Lung (tissue), 12 donors: Measurements from ENCODE around the gene OTUD6A. TPM values are rescaled to one million over a fixed set of nuclear protein-coding genes. Genes with fewer than 3 reads are reported as not detected.

Experiments used
- ATAC-seq: fragments of 200-7000 bp; cut with Tn5 transposase; one replicate; pipeline ENCODE4 v1.9.1; 2020; ENCODE audit warnings: moderate number of reproducible peaks; ENCODE audit not compliant: insufficient read depth, low FRiP score
- DNase-seq, 3 donors: peaks; one replicate each; pipeline ENCODE4 v3.0.0-alpha.2; 2013 to 2017
- H3K27ac ChIP-seq, 2 donors: one replicate each; pipeline ENCODE4 v1.5.1; 2013; ENCODE audit warnings: mild to moderate bottlenecking in 2 of 2, moderate library complexity in 2 of 2, control low read depth in 1 of 2, inconsistent platforms in 1 of 2, low read depth in 1 of 2, low read length in 1 of 2
- H3K27me3 ChIP-seq, 3 donors: one replicate each; pipeline ENCODE4 v1.5.1; 2013; ENCODE audit warnings: low read length in 2 of 3; ENCODE audit not compliant: control insufficient read depth in 3 of 3, insufficient read depth in 3 of 3
- H3K36me3 ChIP-seq, 4 donors: one replicate each; pipeline ENCODE4 v1.5.1; 2013; ENCODE audit warnings: low read length in 4 of 4, mild to moderate bottlenecking in 1 of 4, moderate library complexity in 1 of 4; ENCODE audit not compliant: control insufficient read depth in 4 of 4, insufficient read depth in 4 of 4
- H3K4me1 ChIP-seq, 5 donors: one replicate each; pipeline ENCODE4 v1.5.1; 2013; ENCODE audit warnings: low read length in 5 of 5, mild to moderate bottlenecking in 2 of 5, moderate library complexity in 1 of 5; ENCODE audit not compliant: control insufficient read depth in 5 of 5, insufficient read depth in 5 of 5
- H3K4me3 ChIP-seq: one replicate; pipeline ENCODE4 v1.5.1; 2013; ENCODE audit warnings: mild to moderate bottlenecking, control low read depth, moderate library complexity
- H3K9ac ChIP-seq, 2 donors: one replicate each; pipeline ENCODE4 v1.5.1; 2013; ENCODE audit warnings: low read length in 2 of 2, control low read depth in 1 of 2; ENCODE audit not compliant: insufficient read depth in 1 of 2
- H3K9me3 ChIP-seq, 4 donors: one replicate each; pipeline ENCODE4 v1.5.1; 2013; ENCODE audit warnings: low read length in 3 of 4, mild to moderate bottlenecking in 1 of 4, moderate library complexity in 1 of 4; ENCODE audit not compliant: control insufficient read depth in 4 of 4, insufficient read depth in 3 of 4
- WGBS, 2 donors: extraction: QIAGEN DNeasy Blood & Tissue Kit; methylation state at CpG; one replicate each; pipeline ENCODE4 v1.1.7; 2013; 5-methylcytosine and 5-hydroxymethylcytosine counted together
- polyA plus RNA-seq, 2 donors: library from polyadenylated mRNA; stranded (reverse); fragments of 200-250 nt; gene quantifications; one replicate each; pipeline ENCODE4 v1.2.1, GENCODE V29; 2013
- total RNA-seq, 2 donors: library from RNA; depleted of rRNA in 1 of 2; stranded (reverse); fragments of >200 nt in 1 of 2; gene quantifications; one replicate each; pipeline ENCODE4 v1.2.1, GENCODE V29; 2014 to 2021
- TF ChIP-seq, protein P1 (sequence below): IDR thresholded peaks from 2 replicates; pipeline ENCODE4 v1.5.1; 2012; ENCODE audit warnings: mild to moderate bottlenecking; ENCODE audit errors: control extremely low read depth, extremely low read depth
- donor health status: control.
- donor health status: control.
- donor health status: Bipolar disorder and iron deficiency.
- donor health status: healthy.
- donor health status: DM: yes; HTN: yes; CAD: no.

OTUD6A gene
- total and polyA plus RNA-seq, 4 donors, result not detected

DNA sequence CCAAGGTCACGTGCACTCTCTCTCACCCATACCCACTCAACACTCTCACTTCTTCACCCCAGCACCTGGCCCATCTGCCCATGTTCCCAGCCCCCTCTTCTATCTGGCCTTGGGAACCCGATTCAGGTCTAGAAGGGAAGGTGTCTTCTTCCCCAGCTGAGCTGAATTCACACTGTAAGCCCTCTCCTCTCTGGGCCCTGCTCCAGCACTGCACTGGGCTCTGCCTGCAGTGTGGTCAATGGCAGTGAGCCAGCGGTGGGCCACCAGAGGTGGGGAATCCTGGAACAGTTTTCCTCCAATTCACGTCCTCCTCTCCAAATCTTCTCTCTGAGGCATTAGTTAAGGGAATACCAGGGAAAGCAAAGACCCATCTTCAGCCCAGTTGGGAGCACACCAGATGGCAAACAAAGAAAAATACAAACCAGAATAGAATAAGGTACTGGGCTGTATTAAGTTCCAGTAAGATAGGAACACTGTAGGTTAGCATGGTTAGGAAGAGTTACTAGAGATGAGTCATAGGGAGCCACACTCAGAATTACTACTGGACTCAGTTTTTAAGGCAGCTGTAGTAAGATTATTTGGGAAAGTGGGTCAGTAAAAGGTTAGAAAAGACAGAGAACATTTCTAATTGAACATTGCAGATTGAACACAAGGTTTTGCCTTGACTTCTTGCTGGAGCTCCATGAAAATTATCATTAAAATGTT lies 17.6 kb upstream of the OTUD6A start:
- H3K9me3 ChIP-seq, result peaks cover 0 to 5% (median 0%) of the 10 kb centered on the region in 4 donors
- DNase-seq (no peak), ATAC-seq (no peak)
- no peak overlapping the region for H3K27ac ChIP-seq
- H3K4me3 ChIP-seq, result no peak overlapping the region
- no peaks in the 10 kb centered on the region for H3K36me3 ChIP-seq
- TF ChIP-seq, protein P1, sequence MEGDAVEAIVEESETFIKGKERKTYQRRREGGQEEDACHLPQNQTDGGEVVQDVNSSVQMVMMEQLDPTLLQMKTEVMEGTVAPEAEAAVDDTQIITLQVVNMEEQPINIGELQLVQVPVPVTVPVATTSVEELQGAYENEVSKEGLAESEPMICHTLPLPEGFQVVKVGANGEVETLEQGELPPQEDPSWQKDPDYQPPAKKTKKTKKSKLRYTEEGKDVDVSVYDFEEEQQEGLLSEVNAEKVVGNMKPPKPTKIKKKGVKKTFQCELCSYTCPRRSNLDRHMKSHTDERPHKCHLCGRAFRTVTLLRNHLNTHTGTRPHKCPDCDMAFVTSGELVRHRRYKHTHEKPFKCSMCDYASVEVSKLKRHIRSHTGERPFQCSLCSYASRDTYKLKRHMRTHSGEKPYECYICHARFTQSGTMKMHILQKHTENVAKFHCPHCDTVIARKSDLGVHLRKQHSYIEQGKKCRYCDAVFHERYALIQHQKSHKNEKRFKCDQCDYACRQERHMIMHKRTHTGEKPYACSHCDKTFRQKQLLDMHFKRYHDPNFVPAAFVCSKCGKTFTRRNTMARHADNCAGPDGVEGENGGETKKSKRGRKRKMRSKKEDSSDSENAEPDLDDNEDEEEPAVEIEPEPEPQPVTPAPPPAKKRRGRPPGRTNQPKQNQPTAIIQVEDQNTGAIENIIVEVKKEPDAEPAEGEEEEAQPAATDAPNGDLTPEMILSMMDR, result no peak
- H3K4me1 ChIP-seq, result peaks cover 0 to 3% (median 0%) of the 10 kb centered on the region in 5 donors
- 69 to 81% methylated on average over 4 of the region's 4 CpGs for WGBS, 2 donors
- H3K9ac ChIP-seq, result no peak overlapping the region
- peaks cover 0 to 10% (median 9%) of the 10 kb centered on the region in 3 donors for H3K27me3 ChIP-seq

DNA sequence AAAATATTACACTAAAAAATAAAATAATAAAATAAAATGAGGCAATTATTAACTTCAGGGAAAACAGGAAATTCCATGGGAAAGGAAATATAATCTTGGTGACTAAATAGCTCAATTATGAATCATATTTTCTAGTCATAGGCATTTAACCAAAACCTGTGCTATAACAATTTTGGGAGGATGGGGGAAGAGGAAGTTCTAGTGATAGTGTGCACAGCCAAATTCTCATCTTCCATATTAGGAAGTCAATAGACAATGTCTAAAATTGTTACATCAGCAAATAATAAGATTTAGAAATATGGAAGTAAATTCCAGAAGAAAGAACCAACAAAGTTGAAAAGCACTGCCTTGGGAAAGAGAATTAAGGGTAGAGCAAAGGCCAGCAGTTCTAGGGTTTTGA lies 15.3 kb upstream of the OTUD6A start:
- TF ChIP-seq, protein P1, result no peak
- H3K9ac ChIP-seq, result no peak overlapping the region
- peaks cover 0 to 14% (median 8%) of the 10 kb centered on the region in 3 donors for H3K27me3 ChIP-seq
- no peaks in the 10 kb centered on the region for H3K36me3 ChIP-seq
- H3K4me1 ChIP-seq, result peaks cover 0 to 3% (median 0%) of the 10 kb centered on the region in 5 donors
- H3K9me3 ChIP-seq, result peaks cover 0 to 4% (median 0%) of the 10 kb centered on the region in 4 donors
- no peak overlapping the region for H3K4me3 ChIP-seq
- DNase-seq (no peak), ATAC-seq (no peak)
- H3K27ac ChIP-seq, result no peak overlapping the region

DNA sequence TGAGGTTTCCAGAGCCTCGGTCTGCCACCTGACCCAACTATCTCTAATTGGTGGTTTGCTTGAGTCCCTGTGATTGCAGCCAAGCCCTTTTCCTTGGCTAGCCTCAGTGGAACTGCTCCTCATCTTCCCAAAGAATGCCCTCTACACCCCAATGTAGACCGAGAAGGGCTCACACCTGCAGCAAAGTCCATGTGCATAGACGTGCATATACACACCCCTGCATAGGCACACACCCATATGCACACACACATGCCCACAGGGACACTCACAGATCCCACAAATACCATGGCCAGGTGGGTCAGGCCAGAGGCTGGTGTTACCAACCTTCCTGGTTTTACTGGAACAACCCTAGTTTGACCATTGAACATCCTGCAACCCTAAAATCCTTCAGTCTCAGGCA lies 12.9 kb upstream of the OTUD6A start:
- no peak overlapping the region for H3K9ac ChIP-seq
- TF ChIP-seq, protein P1, result no peak
- WGBS, 2 donors, result 78 to 91% methylated on average over 3 of the region's 3 CpGs
- H3K36me3 ChIP-seq, result no peaks in the 10 kb centered on the region
- H3K4me1 ChIP-seq, result no peaks in the 10 kb centered on the region
- DNase-seq (no peak), ATAC-seq (no peak)
- H3K27me3 ChIP-seq, result peaks cover 3 to 17% (median 7%) of the 10 kb centered on the region in 3 donors
- H3K4me3 ChIP-seq, result no peak overlapping the region
- no peak overlapping the region for H3K27ac ChIP-seq
- H3K9me3 ChIP-seq, result peaks cover 0 to 3% (median 0%) of the 10 kb centered on the region in 4 donors
